Fibroblast of lung (primary cell): ENCODE measurements around the gene TECR.

Experiments
- CTCF ChIP-seq, 2 donors: IDR thresholded peaks in 1 of 2; conservative IDR thresholded peaks in 1 of 2; 1 replicate in 1 of 2; 2 replicates in 1 of 2; pipeline ENCODE4 v1.5.1; 2011 to 2012; ENCODE audit warnings: low read length in 2 of 2, control low read depth in 1 of 2, inconsistent platforms in 1 of 2, low read depth in 1 of 2, mild to moderate bottlenecking in 1 of 2
- EZH2 ChIP-seq: IDR thresholded peaks from 2 replicates; pipeline ENCODE4 v1.5.1; 2012; ENCODE audit warnings: low read length, control low read depth, mild to moderate bottlenecking; ENCODE audit errors: missing control alignments

- no peak for TF ChIP-seq EZH2
- no peak for TF ChIP-seq CTCF (conservative IDR thresholded peaks at IDR 0.05 in 1 of 2, IDR thresholded peaks at IDR 0.05 in 1 of 2; ENCODE audit: low read depth in 1 of 2, low read length in 2 of 2)
Measured at GRCh38 chr19:14544977-14545715, 15.8 kb downstream of the TECR start.
